Stimulated activated CD4-positive, alpha-beta T cell treated with anti-CD3 and anti-CD28 coated beads, Interleukin-15, amount 100 ng/mL, for 24 hours (primary cell): ENCODE data around the gene RAB40A.
"Not testable (repeated sequence)": the region's sequence is repeated elsewhere in the genome, so short reads cannot be mapped to it uniquely, and the experiment has no call there.

Experiments used
- DNase-seq: peaks from one replicate; pipeline ENCODE4 v3.0.0-alpha.2; 2020

The RAB40A gene

GRCh38 chrX:103520386-103520785 lies 1.1 kb upstream of the RAB40A start:
- no peak for DNase-seq

- no peak for DNase-seq
Observed at GRCh38 chrX:103518571-103518970, 718 bp downstream of the RAB40A start.

GRCh38 chrX:103517246-103517645 lies 2.0 kb downstream of the RAB40A start:
- DNase-seq, result no peak

- DNase-seq, result no peak
Observed at GRCh38 chrX:103513476-103514108, 5.7 kb downstream of the RAB40A start.

- no peak for DNase-seq
Observed at GRCh38 chrX:103513067-103513466, 6.2 kb downstream of the RAB40A start.

- DNase-seq, result no peak
Observed at GRCh38 chrX:103510031-103510430, 9.3 kb downstream of the RAB40A start.

- no peak for DNase-seq
Observed at GRCh38 chrX:103503853-103504207, 15.5 kb downstream of the RAB40A start.

- no peak for DNase-seq
Observed at GRCh38 chrX:103503163-103503852, 16.0 kb downstream of the RAB40A start.

- DNase-seq, result no peak
Observed at GRCh38 chrX:103498786-103499185, 20.5 kb downstream of the RAB40A start.

- no peak for DNase-seq
Observed at GRCh38 chrX:103495786-103496185, 23.5 kb downstream of the RAB40A start.

GRCh38 chrX:103493578-103493977 lies 25.7 kb downstream of the RAB40A start:
- not testable (repeated sequence) for DNase-seq

GRCh38 chrX:103489733-103490132 lies 29.6 kb downstream of the RAB40A start:
- DNase-seq, result peak; percentile 43

GRCh38 chrX:103488794-103489193 lies 30.5 kb downstream of the RAB40A start:
- no peak for DNase-seq

- no peak for DNase-seq
Observed at GRCh38 chrX:103488332-103488731, 31.0 kb downstream of the RAB40A start.

GRCh38 chrX:103483720-103484119 lies 35.6 kb downstream of the RAB40A start:
- DNase-seq, result no peak

- no peak for DNase-seq
Observed at GRCh38 chrX:103480526-103480925, 38.8 kb downstream of the RAB40A start.

- no peak for DNase-seq
Observed at GRCh38 chrX:103477496-103477895, 41.8 kb downstream of the RAB40A start.

GRCh38 chrX:103475381-103475780 lies 43.9 kb downstream of the RAB40A start:
- no peak for DNase-seq

GRCh38 chrX:103469977-103470376 lies 49.3 kb downstream of the RAB40A start:
- DNase-seq, result not testable (repeated sequence)

- DNase-seq, result no peak
Observed at GRCh38 chrX:103467887-103468286, 51.4 kb downstream of the RAB40A start.

GRCh38 chrX:103467156-103467555 lies 52.1 kb downstream of the RAB40A start:
- DNase-seq, result no peak

GRCh38 chrX:103464774-103465117 lies 54.5 kb downstream of the RAB40A start:
- DNase-seq, result peak; percentile 79

GRCh38 chrX:103464072-103464773 lies 55.1 kb downstream of the RAB40A start:
- DNase-seq, result peak; percentile 33

GRCh38 chrX:103461156-103461555 lies 58.1 kb downstream of the RAB40A start:
- DNase-seq, result no peak
